Activated effector memory CD4-positive, alpha-beta T cell treated with Interleukin-2 at 50 U/mL for 16 hours (primary cell): ENCODE results near the gene DPYSL4.

Experiments used
- DNase-seq: peaks from one replicate; pipeline ENCODE4 v3.0.0-alpha.2; 2020

Gene DPYSL4

DNA sequence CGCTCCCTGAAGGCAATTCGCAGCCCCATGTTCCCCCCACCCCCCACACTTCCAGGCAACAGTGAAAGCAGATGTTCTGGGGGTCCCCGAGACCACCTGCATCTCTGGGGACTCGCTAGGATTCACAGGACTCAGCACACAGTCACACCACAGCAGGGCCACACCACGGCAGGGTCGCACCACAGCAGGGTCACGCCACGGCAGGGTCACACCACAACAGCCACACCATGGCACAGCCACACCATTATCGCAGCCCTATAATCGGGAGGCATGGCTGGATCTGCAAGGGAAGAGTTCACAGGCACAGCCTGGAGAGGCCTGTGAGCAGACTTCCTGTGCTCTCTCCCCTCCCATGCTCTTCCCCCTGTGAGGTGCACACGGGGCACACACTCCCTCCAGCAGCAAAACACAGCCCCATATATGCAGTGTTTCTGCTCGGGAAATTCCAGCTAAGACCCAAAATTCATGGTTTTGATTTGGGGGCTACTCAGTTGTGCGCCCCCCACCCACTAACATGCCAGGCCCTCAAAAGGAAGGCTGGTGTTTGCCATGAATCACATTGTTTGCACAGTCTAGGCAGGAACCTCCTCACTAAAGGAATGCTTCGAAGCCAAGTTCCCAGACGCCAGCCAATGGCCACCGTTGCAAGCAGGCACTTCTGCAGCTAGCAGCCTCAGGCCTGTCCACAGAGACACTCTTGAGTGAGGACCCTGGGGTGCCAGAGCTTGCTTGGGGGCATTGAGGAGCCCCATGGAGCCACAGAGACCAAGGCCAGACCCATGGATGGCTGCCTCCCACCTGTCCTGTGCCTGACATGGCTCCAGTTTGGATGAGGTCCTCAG is 7.0 kb upstream of the DPYSL4 start:
- DNase-seq, result no peak

DNA sequence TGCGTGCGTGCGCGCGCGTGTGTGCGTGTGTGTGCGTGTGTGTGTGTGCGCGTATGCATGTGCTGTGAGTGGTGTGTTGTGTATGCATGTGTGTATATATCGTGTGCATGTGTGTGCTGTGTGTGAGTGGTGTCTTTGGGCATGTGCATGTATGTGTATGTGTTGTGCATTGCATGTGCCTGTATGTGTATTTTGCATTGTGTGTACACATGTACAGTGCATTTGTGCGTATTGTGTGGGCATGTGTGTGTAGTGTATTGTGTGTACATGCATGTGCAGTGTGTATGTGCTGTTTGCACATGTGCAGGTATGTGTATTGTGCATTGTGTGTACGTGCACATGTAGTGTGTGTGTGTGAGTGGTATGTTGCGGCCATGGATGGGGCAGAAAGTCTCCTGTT is 6.0 kb upstream of the DPYSL4 start:
- no peak for DNase-seq

DNA sequence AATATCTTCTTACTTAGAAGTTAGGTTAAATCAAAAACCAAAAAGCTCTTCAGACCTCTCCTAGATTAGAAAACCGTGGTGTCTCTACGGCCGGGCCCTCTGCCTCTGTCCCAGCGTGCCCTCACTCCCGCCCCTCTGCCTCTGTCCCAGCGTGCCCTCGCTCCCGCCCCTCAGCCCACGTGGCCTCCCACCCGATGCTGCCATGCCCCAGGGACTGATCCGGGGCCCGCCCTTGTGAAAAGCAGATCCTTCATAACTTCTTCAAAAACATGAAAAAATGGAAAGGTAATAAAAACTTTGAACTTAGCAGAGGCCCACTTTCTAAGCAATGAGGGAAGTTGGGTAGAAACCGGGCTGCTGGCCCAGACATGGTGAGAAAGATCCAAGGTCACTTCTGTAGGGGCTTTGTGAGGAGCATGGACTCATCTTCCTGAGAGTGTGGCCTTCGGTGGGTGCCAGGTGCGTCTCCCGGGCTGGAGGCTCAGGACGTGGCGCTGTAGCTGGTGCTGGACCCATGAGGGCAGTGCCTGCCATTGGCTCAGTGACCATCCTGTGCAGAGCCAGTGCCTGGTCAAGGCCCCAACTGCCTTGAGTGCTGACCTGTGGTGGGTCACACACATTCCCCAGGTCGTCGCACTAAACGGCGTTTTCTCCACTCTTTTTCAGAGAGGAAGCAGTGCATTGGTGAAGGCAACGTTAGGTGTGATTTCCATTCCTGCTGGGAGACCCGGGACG is 4.9 kb upstream of the DPYSL4 start:
- no peak for DNase-seq

DNA sequence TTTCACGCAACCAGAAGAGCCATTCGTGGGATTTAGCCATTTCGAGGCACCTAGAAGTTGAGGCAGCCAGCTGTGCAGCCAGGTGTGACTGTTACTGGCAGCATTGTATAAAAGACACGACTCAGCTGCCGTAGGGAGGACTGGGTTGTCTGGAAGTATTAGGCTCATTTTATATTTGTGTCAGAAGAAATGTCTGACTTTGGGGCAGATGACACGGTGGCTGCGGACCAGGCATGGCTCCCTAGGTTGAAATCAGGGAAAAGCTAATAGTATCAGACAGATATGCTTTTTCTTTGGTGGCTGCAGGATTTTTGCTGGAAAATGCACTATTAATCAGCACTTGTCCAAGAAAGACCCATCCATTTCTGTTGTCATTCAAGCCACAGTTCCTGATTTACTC is 4.2 kb upstream of the DPYSL4 start:
- DNase-seq, result no peak

DNA sequence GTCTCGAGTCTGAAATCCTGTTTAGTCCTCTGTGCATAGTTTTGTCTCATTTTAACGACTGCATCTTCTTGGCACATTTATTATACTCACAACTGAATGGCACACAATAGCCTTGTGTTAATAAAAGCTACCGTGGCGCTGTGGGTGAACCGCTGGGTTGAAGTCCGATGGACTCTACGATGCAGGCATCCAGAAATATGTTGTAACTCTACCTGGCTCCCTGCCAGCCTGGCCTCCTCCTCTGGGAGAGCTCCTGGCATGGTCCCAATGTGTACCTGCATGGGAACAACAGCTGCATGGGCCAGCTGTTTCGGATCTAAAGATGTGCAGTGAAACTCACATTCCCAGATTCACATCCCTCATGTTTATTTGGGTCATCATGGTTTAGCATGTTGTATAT is 3.7 kb upstream of the DPYSL4 start:
- DNase-seq, result no peak

DNA sequence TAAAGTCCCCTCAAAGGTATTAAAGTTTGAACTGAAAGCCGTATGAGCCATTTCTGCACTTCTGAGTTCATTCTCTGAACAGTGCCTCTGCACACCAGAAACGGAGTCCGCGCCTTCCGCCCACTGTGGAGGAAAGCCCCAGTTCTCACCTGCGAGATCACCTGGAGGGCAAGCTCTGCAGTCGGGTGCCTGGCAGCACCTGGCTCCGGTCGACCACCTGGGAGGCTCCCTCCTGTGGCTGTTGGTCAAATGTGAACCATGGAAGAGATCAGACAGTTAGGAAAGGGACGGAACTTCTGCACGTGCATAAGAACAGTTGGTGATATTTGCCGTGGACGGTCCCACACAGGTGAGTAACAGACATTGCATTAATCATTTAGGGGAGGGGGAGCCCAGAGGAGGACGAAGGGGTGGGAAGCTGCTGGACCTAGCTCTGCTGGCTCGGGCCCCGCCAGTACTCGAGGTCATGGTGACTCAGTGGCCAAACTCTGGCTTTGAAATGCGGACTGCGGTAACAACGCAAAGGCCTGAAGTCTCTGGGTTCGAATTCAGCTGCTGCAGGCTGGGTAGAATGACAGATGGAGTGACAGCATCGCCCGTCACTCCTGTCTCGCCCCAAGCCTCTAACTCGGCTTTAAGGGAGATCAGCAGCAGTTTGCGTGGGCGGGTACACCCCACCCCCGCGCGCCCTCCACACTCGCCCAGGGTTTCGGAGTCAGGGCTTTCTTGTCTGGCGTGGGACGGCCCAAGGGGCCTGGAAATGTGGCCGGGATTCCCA is 1.7 kb upstream of the DPYSL4 start:
- no peak for DNase-seq

DNA sequence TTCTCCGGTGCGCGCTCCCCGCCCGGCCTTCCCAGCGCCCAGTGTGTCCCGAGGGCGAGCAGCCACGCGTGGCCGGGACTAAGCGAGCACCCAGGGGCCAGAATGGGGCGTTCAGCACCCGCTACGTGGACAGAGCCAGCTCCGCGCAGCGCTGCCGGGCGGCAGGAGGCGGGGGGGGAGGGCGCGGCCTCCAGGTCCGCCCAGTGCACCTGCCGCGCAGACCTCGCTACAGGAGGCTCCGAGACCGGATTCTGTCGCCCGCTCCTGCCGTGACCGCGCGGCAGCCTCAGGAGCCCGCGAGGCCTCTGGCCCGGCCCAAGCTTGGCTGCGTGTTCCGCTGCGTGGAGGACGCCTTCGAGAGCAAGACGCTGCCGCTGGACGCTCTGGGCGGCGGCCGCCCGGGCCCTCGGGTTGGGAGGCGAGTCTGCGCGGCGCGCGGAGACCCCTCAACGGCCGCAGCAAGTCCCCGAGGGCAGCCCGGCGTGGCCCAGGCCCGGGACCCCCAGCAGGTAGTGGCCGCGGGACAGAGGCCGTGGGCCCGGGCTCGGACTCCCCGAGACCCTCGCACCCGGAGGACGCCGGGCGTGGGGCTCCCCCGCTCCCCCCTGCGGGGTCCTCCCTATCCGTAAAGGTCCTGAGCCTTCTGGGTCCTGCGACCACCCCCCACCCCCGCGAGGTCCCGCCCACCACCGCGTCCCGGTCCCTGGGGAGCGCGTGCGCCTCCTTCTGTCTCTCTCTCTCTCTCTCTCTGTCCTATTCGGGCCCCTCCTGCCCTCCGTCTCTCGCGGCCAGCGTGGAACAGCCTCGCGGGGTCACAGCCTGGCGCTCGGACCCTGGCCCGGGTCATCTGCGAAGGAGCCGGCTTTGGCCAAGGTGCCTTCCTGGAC is 904 bp upstream of the DPYSL4 start:
- DNase-seq, result peak; percentile 26

DNA sequence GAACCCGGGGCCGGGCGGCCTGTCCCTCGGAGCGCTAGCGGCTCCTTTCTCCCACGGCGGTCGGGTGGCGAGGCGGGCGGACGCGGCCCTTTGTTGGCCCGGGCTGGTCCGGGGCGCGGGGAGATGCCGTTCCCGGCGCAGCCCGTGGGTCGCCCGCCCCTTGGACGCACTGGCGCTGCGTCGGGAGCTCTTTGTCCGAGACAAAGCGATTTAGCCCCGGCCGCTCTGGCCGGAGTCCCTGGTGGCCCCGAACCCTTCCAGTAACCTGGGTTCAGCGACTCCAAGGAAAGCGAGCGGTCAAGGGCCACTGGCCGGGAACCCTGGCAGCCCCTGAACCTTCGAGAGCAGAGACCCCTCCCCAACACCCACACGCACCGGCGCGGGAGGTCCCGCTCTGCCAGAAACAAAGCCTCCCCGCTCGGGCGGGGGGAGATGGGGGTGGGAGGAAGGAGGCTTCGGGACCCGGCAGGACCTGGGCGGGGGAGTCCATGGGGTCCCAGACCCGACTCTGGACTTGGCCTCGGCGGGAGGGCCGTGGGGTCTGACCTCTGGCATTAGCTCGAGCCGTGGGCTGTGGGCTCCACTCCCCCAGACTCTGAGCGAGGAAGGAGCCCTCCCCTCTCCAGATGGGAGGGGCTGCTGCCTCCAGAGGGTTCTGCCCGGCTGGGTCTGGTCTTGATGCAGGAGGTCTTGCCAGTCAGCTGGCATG is 836 bp downstream of the DPYSL4 start:
- DNase-seq, result no peak

DNA sequence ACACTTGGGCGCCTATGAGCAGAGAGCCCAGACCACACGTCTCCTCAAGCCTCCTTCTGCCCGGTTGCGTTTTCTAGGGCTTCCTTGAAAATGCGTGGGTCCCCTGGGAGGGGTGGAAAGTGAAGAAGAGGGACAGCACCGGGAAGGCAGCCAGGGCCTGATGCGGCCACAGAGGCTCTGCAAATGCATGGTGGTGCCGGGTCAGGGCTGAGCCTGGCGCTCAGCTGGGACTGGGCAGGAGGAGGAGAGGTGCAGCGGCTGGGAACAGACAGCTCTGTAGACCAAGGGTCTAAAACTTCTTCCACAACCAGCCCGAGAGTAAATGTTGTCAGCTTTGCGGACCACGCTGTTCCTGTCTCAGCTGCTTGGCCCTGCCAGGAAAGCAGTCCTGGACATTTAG is 1.6 kb downstream of the DPYSL4 start:
- no peak for DNase-seq

DNA sequence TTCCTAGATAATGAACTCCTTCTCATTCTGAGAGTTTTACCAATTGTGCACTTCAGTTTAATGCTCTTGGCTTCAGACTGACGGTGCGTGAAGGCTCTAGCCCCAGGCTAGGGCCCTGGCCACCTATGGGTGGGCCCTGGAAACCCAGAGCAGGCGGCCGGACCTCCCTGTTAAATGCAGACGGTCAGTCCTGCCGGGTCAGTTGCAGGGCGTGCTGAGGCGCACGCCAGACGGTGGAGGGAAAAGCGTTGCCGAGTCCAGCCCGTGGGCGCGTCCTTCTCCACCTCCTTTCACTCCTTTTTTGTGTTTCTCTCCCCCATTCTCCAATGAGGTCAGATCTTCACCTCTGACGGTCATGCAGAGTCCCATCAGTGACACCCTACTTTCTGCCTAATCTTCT is 2.3 kb downstream of the DPYSL4 start:
- no peak for DNase-seq

DNA sequence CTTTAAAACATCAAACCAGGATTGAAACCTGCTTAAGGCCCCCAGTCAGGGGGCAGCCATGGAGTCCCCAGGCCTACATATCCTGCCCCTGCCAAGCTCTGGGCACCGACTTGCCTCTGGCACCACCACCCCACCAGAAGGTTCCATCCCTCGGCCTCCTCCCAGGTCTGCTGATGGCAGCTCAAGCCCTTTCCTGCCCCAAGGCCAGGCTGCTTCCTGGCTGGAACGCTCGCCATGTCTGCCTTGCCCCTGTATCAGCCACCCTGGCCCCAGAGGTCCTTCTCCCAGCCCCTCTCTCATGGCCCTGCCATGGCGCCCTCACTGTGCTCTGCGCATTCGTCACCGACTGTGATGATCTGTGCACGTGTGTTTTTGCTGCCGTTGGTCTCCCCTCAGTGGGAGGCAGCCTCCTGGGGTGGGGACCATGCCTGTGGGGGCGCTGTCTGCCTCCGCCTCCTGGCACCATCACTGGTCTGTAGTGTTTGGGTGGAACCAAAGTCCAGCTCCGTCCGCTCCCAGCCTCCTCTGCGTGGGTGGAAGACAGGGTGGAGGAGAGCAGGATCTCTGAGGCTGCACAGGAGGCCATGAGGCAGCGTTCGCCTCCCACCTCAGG is 3.2 kb downstream of the DPYSL4 start:
- no peak for DNase-seq

DNA sequence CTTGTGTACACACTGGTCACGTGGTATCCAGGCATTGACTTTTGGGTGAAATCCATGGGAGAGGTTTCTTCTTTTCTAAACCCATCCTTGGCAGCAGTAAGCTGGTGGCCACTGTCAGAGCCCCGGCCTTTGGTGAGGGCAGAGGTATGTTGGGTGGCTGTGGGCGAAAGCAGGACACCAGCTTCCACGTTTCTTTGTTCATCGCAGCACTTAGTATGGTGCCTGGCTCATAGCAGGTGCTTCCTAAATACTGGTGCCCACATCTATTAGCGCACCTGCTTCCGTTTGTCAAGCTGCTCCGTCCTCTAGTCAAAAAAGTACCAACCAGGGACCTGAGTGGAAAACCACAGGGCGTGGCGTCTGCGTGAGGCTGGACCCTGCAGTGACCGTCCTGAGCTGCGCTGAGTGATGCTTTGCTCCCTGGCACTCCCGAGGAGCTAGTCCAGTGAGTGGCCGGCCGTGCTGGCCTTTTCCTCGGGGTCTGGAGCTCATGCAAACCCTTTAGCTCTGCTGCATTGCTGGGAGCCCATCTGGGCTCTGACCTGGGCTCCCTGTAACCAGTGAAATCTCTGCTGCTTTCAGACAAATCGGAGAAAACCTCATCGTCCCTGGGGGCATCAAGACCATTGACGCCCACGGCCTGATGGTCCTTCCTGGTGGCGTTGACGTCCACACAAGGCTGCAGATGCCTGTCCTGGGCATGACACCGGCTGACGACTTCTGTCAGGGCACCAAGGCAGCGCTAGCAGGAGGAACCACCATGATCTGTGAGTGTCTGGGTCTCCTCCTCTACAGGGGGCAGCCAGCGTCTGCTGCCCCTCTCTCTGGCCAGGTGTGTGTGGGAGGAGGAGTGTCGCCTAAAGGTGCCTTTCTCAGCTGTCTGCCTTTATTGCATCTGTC is 5.6 kb downstream of the DPYSL4 start:
- DNase-seq, result no peak

DNA sequence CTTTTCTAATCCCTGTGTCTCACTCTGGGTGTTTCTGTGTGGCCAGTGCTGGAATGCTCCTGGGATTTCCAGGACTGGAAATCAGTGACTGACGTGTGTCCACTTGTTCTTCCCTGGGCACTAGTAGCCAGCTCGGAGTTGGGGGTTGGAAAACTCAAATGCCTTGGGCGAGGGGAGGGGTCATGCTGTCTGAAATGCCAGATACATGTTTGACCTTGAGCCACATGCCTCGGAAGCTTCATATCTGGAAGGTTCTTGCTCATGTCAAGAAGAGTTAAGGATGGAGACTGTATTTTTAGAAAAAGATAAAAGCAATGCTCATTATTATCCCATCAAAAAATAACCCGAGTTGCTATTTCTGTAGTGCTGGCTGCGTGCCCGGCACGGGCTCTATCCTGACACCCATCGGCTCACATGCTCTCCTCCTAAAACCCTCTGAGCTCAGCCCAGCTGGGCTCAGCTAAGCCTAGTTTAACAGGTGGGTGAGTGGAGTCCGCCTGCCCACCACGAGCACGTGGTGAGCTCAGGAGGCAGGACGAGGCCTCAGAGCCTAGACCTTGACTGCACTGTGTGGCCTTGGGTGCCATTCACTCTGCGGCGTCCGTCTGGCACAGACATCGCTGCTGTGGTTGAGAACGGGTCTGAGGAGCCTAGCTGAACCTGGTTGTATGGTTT is 6.4 kb downstream of the DPYSL4 start:
- no peak for DNase-seq

DNA sequence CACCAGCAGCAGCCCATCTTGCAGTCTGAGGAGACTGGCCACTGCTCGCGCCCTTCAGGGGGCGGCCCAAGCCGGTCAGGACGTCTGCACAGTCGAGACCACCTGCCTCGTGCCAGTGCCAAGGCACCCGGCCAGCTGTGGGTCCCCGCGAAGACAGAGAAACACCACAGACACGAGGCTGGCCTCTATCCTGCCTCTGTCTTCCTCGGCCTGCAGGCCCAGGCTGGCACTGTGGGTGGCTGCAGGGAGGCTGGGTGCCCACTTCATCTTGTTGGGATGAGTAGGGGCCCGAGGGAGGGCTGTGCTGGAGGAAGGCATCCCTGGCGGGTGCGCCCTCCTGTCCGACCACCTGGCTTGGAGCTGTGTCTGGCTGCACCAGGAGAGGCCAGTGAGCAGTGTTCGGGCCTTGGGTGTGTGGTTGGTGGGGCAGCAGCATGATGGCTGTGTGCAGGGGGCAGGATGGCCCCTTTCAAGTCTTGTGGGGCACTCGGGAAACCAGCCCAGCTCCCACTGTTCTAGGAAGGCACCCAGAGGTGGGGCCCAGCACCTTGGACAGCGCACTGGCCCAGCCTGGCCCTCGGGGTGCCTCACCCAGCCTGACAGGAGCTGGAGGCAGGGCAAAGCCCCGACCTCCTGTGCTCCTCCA is 7.3 kb downstream of the DPYSL4 start:
- no peak for DNase-seq

DNA sequence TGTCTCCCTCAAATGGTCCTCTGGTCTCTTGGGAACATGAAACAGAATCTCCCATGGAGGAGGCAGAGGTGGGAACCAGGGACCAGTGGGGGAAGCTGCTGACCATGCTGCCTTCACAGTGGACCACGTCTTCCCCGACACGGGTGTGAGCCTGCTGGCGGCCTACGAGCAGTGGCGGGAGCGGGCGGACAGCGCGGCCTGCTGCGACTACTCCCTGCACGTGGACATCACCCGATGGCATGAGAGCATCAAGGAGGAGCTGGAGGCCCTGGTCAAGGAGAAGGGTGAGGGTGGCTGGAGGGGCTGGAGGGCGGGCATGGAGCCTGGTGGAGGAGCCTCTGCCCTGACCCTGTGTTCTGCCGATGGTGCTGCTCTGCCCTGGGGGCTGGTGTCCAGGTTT is 8.0 kb downstream of the DPYSL4 start:
- DNase-seq, result no peak

DNA sequence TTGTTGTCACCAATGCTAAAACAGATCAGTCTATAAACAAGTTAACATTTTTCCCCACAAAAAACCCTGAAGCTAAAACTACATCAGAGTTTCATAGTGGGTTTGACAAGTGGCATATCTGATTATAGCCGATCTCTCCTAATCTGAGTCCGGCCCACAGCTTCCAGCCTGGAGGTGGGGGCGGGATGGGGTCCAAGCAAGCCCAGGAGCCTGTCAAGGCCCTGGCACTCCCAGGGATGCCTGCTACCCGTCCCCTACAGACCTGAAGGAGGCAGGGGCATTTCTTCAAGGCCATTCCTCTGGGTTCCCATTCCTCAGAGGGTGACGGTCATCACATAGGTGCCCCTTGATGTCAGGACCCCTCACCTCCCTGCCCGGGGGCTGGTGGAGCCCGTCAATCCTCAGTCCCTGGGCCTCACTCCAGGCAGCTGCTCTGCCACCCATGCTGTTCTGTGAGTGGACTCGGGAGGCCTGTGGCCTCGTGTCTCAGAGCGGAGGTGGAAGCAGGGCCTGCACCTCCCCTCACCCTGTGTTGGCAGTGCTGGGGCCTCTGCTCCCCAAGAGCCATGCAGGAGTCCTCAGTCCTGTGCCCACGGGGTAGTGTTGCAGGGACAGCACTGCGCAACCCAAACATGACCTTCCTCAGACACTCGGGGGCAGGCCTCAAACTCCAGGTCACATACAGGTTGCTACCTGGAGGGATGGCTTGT is 8.8 kb downstream of the DPYSL4 start:
- DNase-seq, result no peak

DNA sequence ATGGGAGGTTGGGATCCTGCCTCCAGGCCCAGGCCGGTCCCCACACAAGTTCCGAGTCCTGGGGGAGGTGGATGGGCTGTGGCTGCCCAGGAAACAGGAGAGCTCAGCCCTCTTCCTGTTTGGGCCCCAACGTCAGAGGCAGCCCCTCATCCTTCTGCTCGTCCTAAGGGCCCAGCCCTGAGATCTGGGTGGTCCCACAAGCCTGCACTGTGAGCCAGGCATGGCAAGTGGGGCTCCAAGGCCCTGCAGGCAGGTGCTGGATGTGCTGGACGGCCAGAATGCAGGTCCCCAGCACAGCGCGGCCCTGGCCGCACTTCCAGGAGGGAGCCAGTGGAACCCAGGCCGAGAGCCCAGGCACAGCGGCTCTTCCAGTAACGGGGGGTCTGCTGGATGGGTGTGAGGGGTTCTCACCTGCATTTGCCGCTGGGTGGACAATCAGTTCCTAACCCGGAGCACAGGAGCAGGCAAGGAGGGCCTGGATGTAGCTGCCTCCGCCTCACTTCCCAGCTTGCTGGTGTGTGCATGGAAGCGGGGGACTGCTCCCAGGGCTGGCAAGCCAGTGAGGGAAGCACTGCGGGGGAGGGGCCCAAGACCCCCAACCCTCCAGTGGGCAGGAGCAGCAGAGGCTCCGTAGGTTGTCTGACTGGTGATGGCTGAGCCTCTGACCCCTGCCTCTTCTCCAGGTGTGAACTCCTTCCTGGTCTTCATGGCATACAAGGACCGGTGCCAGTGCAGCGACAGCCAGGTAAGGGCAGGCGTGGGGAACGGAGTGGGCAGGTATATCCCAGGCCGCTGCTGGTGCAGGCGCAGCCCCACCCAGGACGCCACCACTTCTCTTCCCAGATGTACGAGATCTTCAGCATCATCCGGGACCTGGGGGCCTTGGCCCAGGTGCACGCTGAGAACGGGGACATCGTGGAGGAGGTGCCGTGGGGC is 9.7 kb downstream of the DPYSL4 start:
- no peak for DNase-seq
